NCI-H510A treated with DMSO at 0.1 percent for 48 hours (cell line): ENCODE measurements around the gene MMP21.

Experiments used
- DNase-seq: peaks from one replicate; lab custom pipeline; 2025; lab: John Stamatoyannopoulos, UW

Gene MMP21, protein sequence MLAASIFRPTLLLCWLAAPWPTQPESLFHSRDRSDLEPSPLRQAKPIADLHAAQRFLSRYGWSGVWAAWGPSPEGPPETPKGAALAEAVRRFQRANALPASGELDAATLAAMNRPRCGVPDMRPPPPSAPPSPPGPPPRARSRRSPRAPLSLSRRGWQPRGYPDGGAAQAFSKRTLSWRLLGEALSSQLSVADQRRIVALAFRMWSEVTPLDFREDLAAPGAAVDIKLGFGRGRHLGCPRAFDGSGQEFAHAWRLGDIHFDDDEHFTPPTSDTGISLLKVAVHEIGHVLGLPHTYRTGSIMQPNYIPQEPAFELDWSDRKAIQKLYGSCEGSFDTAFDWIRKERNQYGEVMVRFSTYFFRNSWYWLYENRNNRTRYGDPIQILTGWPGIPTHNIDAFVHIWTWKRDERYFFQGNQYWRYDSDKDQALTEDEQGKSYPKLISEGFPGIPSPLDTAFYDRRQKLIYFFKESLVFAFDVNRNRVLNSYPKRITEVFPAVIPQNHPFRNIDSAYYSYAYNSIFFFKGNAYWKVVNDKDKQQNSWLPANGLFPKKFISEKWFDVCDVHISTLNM

DNA sequence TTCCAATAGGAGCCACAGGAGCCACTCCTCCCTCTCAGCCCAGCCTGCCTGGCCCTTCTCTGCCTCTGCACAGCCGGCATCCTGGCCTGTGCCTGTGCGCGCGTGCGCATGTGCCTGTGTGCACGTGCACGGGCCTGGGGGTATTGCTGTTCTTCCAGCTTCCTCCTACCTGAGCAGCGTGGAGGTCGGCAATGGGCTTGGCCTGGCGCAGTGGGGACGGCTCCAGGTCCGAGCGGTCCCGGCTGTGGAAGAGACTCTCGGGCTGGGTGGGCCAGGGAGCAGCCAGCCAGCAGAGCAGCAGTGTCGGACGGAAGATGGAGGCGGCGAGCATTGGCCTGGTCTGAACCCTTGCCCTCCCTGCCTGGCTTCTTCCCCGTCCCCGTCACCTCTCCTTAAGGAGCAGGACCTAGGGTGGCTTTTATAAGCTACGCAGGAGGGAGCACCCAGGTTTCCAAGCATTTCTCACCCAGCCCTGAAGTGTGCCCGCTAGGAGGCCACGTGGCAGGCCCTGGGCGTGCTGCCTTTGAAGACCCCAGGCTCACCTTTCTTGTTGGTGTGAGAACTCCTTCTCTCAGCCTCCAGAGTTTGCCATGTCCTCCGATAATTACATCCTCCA, at the start of gene MMP21:
Gene MMP21 (minus strand): TSS at position 331 of the 616 bp plus-strand sequence. CDS start 0 bp downstream, at position 331.
- no peak for DNase-seq

DNA sequence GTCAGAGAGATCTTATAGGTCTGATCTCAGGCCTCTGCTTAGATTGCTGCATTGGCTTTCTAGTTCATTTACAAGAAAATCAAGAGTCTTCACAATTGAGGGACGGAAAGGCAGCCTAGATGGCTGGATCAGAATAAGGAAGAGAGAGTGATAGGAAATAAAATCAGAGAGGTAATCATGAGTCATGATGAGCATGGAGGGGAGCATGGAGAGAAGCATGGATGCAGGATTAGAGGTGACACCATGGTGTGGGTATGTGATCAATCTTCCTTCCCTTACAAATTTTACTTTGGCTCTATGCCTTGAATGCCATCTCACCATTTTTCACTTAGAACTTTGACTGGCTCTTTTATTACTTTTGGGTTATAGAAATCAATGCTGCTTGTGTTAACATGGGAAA, 49.1 kb upstream of the MMP21 start:
- no peak for DNase-seq

DNA sequence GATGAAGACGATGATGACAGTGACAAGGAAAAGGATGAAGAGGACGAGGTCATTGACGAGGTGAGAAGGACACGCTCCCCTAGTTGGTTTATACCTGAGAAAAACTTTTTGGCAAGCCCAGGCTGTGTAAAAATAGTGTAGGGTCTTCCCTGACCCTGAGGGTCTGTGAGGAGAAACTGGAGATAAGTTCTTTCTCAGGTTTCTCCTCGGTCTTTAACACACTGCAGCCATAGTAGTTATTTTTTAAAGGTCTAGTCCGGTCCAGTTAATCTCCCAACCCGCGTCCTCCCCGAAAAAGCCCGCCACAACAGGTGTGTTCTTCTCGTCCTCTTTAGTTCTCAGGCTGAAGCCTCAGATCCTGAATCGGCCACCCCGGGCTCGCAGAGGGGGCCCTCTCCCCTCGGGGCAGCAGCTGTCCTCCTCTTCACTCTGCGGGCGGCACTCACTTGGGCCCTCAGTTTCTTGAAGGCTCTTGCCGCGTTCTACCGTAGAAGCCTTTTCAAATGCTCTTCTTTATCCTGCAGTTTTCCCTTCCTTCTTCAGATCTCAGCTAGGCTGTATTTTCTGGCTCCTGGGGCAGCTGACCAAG, 48.1 kb upstream of the MMP21 start:
- no peak for DNase-seq

DNA sequence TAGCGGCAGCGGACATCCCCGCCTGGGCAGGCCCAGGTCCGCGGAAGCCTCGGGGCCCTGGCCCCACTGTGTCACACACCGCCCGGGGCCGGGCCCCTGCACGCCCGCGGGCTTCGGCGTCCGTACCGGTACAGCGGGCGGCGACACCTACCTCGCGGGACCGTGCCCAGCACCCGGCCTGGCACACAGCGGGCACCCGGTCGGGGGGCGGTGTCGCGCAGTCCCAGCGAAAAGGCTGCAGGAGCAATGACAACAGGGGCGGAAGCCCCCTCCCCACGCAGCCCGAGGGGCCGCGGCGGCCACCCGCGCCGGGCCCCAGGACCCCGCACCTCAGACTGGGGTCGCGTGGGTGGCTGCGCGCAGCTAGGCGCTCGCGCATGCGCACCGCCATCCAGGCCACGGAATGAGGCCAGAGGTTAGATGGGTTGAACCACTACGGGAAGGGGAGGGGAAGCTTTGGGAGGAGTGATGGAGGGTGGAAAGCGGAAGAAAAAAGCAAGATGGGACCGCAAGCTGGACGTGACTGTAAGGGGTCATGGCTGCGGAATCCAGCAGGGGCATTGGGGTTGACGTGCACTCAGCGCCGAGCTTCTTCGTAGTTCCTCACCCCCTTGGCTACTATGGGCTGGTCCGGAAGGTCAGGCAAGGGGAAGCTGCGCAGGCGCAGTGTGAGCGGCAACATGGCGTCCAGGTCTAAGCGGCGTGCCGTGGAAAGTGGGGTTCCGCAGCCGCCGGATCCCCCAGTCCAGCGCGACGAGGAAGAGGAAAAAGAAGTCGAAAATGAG, 47.4 kb upstream of the MMP21 start, which contains the start of the genes BCCIP and UROS:
Gene BCCIP (plus strand): TSS at position 669 of the 785 bp plus-strand sequence. CDS start 12 bp downstream, at position 681.
Gene UROS (minus strand): TSS at position 381 of the 785 bp plus-strand sequence. CDS start 6,759 bp downstream, outside the sequence.
- peak; percentile 92 for DNase-seq

DNA sequence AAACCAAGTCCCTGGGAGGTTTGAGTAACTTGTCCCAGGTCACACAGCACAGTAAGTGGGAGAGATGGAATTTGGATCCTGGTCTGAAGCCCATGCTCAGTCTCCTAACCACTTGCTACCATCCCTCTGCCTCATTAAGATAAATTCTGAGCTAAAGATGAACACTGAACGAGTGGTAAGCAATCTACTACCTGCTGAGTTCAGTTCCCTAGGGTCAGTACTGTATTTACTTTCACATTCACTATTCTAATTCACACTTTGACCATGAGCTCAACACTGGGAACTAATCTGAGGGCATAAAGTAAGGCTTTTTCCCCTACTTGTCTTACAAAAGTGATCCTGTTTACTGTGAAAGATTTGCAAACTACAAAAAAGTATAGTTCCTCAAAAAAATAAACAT, 45.1 kb upstream of the MMP21 start:
- no peak for DNase-seq

DNA sequence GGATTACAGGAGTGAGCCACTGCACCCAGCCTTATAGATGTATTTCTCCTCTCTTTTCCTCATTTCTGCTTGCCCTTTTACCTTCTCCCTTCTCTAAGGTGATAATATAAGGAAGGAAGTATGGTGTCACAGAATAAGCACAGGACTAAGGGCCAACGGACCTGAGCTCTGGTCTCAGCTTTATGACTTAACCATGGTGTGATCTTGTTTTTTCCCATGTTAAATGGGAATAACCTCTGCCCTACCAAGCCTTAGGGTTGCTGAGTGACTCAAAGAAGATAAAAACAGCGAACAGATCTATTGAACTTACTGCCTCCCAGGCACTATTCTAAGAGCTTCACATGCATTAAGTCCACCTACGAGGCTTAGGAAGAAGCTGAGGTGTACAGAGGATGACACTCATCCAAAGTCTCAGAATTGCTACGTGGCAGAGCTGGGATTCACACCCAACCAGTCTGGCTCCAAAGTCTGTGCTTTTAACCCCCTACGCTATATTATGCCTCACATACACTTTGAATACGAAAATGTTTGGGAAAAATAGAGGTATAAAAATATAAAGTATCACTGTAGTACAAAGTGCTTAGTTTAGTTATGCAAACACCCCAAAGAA, 41.8 kb upstream of the MMP21 start:
- no peak for DNase-seq

DNA sequence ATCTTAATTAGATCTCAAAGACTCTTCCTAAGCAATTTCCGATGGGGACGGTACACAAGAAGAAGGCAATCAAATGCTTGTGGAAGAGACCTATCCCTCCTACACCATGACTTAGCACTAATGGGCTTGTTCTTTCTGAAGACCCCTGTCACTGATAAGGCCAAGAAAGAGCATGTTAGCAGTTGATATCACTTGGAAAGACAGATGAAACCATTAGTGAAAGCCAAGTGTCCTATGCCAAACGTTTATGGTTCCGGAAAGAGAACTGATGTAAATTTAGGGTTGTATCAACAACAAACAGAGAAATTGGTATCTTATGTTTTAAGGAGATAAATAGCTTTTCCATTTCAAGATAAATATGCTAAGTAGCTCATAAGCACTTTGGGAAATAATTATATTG, 40.9 kb upstream of the MMP21 start:
- no peak for DNase-seq

DNA sequence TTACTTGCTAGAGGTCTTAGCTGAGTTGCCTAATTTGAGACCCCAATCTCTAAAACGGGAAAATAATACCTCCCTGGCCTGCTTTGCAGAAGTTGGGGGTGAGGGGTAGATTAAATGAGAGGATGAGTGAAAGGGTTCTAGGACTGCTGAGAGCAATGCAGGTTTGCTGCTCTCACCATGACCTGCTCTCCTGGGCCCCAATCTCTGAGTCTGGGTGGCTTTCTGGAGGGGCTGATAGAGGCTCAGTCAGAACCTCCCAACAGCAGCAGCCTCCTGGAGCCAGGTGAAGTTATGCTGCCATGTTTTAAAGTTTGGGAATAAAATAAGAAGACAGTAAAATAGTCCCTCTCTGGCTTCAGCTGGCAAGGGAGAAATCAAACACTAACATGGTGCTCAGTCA, 40.1 kb upstream of the MMP21 start:
- DNase-seq, result no peak

DNA sequence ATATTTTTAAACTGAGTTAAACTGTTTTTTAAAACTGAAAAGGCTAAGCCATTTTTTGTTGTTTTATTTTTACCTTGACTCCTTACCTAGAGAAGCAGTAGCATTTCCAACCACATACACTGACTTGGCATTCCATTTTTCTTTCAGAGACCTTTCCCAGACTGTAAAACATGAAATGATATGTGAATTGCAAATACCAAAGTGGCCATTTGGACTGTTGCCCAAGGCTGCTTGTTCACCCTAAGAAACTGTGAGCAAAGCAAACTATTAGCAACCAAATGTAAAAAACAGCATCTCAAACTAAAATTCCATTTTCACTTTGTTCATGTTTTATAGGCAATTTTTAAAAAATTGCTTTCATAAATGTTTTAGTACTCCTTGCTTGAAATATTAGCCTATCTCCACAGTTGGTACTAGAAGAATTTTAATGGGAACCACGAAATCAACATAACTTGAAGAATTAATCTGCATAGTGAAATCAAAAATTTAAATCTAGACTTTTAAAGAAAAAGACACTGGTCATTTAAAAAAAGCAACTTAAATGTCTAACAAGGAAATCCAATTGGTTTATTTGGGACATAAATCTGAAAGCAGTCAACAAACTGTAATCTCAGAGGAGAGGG, 36.6 kb upstream of the MMP21 start:
- no peak for DNase-seq

DNA sequence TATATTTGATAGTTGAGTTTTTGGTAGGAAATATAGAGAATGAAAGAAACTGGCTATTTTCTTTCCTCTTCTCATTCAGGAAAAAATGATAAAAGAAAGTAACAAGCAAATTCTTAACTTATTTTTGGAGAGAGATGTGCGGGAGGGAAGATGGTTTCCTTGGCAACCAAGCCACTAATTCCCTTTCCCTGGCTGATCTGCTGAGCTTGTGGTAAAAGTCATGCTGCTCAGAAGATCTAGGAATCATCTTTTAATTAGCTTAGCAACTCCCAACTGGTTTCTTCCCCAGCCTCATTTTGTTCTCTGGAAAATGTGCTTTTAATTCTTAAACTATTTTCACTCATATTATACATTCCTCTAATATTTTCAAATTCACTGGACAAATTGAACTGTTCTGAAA, 35.6 kb upstream of the MMP21 start:
- no peak for DNase-seq

DNA sequence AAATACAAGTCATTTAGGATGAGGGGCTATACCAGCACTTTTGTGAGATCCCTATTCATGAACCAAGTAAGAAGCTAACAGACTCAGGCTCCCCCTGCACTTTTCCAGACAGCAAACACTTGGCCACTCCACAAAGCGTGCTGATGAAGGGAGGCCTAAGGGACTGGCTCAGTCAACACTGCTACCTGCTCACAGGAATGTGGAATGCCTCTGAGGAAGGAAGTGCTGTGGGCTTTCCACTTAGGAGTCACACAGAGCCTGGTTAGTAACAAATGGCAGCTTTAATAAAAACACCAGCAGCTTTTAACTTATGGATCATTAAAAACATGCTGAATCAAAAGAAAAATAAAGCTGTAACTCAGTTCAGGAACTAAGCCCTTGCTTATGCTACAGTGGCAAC, 32.4 kb upstream of the MMP21 start:
- no peak for DNase-seq

DNA sequence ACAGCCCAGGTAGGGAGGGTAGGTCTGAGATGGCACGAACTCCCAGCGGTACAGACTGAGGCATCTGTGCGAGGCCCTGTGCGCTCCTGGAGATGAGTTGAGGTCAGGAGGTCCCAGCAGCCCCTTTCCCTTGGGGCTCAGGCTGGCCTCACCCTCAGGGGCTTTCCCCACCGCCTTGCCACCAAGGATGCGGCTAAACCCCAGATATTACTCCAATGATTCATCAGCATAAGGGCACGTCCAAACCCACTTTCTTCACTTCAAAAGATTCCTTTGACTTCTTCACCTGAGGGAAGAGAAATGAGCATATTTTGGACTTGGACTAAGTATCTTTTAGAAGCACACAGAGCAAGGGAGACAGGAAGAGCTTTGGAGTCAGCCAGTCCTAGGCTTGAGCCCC, 27.1 kb upstream of the MMP21 start:
- DNase-seq, result no peak

DNA sequence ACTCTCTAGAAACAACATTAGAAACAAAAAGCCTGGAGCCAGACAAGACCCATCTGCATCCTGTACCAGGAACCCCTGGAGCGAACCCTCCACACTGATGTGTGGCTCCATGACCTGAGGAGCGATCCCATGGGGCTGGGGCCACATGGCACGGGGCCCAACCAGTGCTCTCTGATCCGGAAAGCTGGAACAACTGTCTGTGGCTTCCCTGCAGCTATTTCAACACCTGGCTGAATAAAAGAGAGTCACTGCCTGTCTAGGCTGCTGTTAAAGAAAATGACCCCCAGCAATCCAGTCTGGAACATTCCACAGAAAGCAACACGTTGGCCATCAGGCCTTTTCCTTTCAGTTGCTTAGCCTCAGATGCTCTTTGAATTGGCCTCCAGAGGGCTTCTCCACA, 26.5 kb upstream of the MMP21 start:
- DNase-seq, result no peak

DNA sequence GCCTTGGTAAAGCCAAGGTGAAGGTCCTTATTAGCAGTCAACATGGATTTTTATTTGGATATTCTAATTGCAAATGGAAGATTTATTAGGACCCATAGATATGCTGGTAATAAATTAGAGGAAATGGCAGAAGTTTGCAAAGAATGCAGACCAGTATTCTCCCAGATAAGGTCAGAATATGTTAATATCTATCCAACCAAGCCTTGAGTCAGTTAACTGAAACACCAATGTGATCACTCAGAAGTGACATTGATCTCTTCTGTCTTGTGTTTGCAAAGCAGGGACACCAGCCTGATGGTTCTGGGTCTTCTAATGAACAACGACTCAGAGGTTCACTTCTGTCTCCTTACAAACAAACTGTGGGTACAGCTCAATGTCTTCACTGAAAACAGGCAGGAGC, 26.0 kb upstream of the MMP21 start:
- no peak for DNase-seq

DNA sequence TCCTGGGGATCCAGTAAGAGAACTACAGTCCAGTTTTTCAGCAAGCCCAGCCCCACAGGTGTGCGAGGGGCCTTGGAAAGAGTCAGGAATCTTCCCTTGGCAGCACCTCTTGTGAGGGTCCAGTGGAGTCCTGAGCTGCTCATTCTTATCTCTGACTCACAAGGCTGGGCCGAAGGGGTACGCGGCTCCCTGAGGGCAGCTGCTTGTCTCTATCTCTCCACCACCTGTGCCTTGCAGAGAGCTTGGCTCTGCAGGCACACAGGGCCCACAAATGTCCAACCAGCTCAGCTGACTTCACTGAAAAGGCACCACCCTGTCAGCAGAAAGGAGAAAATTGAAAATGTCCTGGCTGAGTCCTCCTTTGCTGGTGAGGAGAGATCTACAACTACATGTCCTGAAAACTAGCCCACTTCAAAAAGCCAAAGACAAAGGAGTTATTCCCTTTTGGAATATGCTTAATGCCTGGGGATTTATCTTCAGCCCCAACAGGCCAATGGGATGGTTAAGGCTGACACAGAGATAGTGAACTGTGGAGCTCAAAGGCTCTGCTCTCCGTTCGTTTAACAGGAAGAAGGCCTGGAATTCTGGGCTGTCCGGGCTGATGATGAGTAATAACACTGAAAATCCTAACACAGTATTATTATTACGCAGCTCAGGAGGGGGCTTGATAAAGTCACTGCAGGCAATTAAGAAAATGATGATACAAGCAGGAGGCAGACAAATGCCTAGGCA, 24.0 kb upstream of the MMP21 start:
- no peak for DNase-seq

DNA sequence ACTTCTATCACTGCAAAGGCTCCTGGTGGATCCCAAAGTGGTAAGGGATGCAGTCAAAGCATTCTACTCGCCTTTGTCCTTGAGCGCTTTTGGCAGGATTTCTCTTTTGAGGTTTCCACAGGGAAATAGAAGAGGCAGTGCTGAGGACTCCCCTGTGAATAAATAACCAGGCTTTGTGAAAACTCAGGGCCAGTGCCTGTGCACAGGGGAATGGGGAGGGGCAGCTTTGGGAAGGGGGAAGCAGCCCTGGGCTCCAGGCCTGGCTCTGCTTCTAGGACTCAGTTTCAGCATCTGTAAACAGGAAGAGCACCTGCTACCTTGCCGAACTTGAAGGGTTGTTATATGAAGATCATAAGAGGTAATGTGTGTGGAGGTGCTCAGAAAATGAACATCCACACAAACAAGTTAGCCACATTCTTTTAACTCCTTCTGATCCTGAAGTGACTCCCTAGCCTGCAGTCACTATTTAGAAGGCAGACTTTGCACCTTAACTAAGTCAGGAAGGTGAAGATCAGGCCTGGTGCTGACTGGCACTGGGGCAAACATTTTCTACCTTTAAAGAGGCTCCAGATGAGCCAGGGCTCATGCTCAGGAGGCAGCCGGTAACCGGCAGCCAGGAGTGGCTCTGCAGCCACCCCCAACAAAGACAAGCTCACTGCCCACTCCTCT, 22.5 kb upstream of the MMP21 start:
- DNase-seq, result peak; percentile 67

DNA sequence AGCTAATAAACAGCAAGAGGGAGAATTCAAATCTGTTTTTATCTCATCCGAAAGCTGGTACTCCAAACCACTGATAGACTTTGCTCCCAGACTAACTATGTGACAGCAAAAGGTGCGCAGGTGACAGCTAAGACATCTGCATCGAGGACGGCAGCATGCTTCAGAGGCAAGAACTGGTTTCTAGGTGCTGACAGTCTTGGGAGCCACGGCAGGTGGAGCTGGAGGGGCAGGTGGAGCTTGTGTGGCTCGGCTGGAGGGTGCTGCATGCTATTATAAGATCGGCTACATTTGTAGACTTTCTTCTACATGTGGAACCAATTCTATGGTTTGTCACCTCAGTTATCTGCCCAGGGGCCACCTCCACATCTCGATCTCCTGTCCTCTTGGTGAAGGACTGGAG, 21.8 kb upstream of the MMP21 start:
- DNase-seq, result peak; percentile 20

DNA sequence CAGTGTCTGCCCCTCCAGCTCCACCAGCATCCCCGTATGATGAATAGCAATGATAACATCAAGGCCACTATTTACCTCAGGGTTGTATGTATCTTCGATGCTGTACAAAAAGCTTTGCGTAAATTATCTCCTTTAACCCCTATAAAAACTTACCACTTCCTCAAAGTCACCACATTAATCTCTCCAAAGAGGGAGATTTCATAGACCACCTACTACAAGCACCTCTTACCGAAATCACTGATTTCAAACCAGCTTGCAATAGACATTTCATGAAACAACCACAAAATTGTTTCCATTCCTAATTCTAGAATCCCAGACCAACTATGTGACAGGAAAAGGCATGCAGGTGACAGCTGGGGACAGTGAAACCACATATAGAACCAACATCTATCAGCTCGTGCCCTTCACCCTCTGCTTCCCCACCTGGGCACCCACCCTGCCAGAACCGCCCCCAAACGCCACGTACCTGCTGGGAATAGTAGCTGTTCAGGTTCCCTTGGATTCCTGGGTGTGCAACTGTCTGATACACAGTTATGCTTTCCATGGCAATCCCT, 20.1 kb upstream of the MMP21 start:
- DNase-seq, result no peak

DNA sequence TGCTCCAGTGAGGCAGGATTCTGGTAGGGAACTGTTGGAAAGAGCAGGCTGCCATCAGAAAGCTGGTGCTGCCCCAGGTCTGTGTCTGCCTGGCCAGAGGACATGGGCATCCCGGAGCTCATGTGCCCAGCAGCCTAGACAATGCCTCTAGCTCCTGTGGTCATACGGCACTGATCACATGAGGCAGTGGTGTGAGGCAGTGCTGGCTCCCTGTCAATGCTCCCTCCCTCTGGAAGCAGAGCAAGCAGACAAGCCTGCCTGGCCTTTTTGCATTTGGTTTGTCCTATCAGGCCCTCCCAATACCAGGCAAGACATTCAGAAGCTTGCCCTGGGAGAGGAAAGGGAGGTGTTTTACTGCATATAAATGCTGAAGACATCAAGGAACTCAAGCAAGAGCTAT, 19.5 kb upstream of the MMP21 start:
- no peak for DNase-seq
